GM13977 (cell line): ENCODE data around the gene GRIN3B.

Experiments used
- DNase-seq: peaks from one replicate; pipeline ENCODE4 v3.0.0; 2012; ENCODE audit warnings: low spot score
- in situ Hi-C: fragments of 300-500 bp; cut with MboI; formaldehyde crosslinking; loops from one replicate; pipeline ENCODE4 v1.12.0; 2022; ENCODE audit warnings: low sequenced_read_pairs, low pct_unique_long_range_greater_than_20kb, mixed read lengths, inconsistent platforms; ENCODE audit not compliant: unreplicated experiment
- TF ChIP-seq, protein P1 (sequence below): IDR thresholded peaks from 2 replicates; pipeline ENCODE4 v1.5.1; 2012; ENCODE audit warnings: mild to moderate bottlenecking, control low read depth; ENCODE audit not compliant: insufficient read depth; ENCODE audit errors: extremely low read depth, missing control alignments

Gene GRIN3B

DNA sequence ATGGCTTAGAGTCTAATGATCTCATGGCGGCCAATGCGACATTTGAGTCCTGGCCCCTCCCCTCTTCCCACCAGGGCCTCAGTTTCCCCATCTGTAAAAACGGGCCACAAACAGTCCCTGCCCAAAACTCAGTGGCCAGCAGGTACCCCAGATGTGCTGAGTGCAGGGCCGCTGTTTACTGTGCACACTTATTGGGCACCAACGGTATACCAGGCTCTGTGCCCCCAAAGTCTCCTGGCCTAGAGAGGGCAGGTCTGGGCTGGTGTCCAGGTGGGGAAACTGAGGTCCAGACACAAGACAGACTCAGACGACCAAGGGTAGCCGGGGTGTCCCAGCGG lies 39.6 kb upstream of the GRIN3B start:
- DNase-seq: no peak
- in situ Hi-C loops: no loop called here
- TF ChIP-seq, protein P1, sequence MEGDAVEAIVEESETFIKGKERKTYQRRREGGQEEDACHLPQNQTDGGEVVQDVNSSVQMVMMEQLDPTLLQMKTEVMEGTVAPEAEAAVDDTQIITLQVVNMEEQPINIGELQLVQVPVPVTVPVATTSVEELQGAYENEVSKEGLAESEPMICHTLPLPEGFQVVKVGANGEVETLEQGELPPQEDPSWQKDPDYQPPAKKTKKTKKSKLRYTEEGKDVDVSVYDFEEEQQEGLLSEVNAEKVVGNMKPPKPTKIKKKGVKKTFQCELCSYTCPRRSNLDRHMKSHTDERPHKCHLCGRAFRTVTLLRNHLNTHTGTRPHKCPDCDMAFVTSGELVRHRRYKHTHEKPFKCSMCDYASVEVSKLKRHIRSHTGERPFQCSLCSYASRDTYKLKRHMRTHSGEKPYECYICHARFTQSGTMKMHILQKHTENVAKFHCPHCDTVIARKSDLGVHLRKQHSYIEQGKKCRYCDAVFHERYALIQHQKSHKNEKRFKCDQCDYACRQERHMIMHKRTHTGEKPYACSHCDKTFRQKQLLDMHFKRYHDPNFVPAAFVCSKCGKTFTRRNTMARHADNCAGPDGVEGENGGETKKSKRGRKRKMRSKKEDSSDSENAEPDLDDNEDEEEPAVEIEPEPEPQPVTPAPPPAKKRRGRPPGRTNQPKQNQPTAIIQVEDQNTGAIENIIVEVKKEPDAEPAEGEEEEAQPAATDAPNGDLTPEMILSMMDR: no peak

DNA sequence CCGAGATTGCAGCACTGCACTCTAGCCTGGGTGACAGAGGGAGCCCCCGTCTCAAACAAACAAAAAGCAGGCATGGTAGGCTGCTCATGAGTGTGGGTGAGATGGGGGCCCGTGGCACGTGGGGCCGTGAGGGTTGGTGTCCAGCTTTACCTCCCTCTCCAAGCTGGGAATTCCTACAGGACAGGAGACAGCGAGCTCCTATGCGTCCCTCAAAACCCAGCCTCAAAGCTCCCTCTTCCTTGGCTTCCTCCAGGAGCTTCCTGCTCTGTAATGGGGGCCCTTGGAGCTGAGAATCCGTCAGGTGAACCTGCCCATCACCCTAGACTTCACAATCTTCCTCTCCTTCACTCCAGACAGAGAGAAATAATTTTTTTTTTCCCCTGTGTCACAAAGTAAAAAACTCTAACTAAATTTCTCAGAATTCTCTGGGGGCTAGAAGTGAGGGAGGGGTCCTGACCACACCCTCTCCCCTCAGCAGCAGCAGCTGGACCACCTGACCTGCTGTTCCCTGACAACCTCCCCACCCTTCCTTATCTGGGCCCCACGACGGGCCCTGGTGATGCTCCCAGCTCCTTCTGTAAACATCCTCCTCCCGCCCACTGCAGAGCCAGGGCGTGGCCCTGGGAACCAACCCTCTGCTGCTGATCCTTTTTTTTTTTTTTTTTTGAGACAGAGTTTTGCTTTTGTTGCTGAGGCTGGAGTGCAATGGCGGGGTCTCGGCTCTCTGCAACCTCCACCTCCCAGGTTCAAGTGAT lies 38.2 kb upstream of the GRIN3B start:
- in situ Hi-C loops: no loop called here
- TF ChIP-seq, protein P1: no peak
- no peak for DNase-seq

DNA sequence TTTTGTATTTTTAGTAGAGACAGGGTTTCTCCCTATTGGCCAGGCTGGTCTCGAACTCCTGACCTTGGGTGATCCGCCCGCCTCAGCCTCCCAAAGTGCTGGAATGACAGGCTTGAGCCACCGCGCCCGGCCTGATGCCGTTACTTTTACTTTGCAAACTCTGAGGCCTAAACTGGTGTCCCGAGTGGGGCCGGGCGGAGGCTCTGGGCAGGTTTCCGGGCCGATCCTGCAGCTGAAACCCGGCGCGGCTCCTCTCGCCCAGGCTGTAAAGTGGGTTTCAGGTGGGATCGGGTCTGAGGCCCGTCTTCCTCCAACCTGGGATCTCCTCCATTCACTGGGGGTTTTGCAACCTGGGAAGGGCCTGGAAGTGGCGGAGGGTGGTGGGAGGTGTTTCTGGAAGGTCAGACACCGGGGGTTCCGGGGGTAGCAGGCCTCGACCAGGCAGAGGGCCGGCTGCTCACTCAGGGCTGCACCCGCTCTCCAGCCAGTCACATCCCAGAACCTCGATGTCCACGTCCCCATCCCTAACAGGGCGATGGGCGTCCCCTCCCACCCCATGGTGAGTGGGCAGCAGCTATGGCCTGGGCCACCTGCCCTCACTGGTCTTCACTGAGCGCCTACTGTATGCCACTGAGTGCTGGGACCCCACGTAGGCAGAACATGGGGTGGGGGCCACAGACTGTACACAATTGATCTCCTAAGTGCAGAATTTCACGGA lies 37.4 kb upstream of the GRIN3B start:
- TF ChIP-seq, protein P1: no peak
- no peak for DNase-seq
- in situ Hi-C loops: no loop called here

DNA sequence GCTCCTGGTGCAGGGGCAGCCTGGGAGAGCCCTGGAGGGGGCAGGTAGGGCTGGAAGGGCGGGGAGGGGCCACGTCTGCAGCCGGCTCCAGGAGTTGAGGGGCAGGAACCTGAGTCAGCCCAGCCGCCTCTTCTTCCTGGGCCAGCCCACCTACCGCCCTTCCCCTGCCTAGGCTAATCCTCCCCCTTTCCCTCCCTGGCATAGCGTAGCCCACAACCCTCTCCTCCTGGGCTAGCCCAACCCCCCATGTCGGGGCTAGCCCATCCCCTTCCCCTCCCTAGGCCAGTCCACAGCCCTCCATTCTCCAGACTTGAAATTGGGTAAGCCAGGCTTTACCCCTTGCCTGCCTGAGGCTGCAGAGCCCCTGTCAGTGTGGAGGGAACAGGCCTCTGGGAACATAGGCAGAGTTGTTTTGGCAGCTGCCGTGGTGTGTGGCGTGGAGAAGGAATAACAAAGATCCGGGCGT lies 36.7 kb upstream of the GRIN3B start:
- in situ Hi-C loops: no loop called here
- DNase-seq: no peak
- TF ChIP-seq, protein P1: no peak

DNA sequence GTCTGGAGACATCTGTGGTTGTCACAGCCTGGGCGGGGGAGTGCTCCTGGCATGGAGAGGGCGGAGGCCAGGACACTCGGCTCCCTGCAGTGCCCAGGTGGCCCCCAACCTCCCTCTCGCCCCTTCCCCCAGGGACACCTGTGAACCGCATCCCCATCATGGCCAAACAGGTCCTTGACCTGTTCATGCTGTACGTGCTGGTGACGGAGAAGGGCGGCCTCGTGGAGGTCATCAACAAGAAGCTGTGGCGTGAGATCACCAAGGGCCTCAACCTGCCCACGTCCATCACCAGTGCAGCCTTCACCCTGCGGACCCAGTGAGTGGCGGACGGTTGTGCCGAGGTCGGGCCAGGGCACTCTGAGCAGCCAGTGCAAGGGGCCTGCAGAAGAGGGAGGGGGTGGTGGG lies 36.1 kb upstream of the GRIN3B start:
- DNase-seq: no peak
- in situ Hi-C loops: no loop called here
- TF ChIP-seq, protein P1: no peak

DNA sequence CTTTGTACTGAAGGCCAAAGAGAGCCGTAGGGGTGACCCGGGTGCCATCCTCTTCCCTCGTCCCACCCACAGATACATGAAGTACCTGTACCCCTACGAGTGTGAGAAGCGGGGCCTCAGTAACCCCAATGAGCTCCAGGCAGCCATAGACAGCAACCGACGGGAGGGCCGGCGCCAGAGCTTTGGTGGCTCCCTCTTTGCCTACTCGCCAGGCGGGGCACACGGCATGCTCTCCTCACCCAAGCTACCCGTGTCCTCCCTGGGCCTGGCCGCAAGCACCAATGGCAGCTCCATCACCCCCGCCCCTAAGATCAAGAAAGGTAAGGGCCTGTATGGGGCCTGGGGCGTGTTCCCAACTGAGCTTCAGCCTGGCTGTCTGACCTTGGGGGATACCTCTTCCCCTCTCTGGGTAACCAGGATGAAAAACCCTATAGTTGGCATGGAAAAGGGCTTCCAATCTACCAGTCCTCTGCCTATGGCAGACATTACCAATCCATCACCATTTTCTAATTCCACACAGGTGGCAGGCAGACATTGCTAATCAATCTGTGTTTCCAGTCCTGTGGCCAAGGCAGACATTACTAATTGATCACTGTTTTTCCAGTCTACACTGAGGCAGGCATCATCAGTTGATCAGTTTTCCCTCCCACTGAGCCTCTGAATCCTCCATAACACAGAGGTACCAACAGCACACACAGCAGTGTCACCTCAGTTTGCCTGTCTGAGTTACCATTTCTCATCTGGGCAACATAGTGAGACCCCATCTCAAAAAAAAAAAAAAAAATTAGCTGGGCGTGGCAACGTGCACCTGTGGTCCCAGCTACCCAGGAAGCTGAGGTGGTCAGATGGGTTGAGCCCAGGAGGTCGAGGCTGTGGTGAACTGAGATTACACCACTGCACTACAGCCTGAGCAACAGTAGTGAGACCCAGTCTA lies 35.2 kb upstream of the GRIN3B start:
- DNase-seq: no peak
- TF ChIP-seq, protein P1: no peak
- in situ Hi-C loops: no loop called here
